Measurements from ENCODE around the gene XRCC1. TPM values are rescaled to one million over a fixed set of nuclear protein-coding genes. Genes with fewer than 3 reads are reported as not detected.
A peak's percentile ranks its signal among the peaks of the same experiment; 100 is the strongest.
"Not testable (repeated sequence)": the region's sequence is repeated elsewhere in the genome, so short reads cannot be mapped to it uniquely, and the experiment has no call there.

XRCC1 gene
- total and polyA plus RNA-seq, 9 of the 15 experiments (the other 6 are each of a cell fraction or from before 2014, with no cell fraction given), result 1.5 to 36.9 (median 24.9) TPM

DNA sequence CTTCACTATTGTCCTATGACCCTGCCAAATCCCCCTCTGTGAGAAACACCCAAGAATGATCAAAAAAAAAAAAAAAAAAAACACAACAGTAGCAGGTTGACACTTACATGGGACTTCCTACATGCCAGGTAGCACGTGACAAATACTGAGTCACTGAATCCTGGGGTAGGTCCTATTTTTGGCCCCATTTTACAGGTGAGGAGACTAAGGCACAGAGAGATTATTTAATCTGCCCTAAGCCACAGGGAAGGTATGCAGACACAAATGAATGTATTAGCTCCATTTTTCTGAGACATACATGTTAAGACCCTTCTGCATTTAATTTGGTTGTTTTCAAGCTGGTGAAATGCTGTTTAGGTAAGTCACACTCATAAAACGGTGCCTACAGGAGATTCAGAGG lies 26.6 kb downstream of the XRCC1 start:
- Histone ChIP-seq H4K20me1 (replicated peaks; ENCODE audit: control insufficient read depth, insufficient read depth, low read length) (no peaks in the 10 kb centered on the region), H3K4me3 (no peak overlapping the region), H3K9me1 (ENCODE audit: control insufficient read depth, insufficient read depth, low read length) (no peaks in the 10 kb centered on the region), H3K27me3 (ENCODE audit: control insufficient read depth in 2 of 2, insufficient read depth in 2 of 2, low read length in 2 of 2) (no peaks in the 10 kb centered on the region), H2AFZ (ENCODE audit: low read depth, low read length) (no peak overlapping the region), H3K4me1 (replicated peaks in 1 of 2; ENCODE audit: control insufficient read depth in 2 of 2, insufficient read depth in 2 of 2, low read length in 2 of 2) (peaks cover 0 to 5% of the 10 kb centered on the region in 2 experiments; a peak in 2 of 5 replicates), H3K27ac (ENCODE audit: extremely low read depth, low read depth, low read length) (no peak overlapping the region), H3K9ac (ENCODE audit: insufficient read depth in 1 of 2, low read depth in 2 of 2, low read length in 2 of 2) (no peak overlapping the region), H3K36me3 (ENCODE audit: control insufficient read depth, insufficient read depth, low read length) (peaks cover 51% of the 10 kb centered on the region; the same call in 2 of the 3 replicates), H3K4me2 (ENCODE audit: insufficient read depth, low read length) (no peak overlapping the region), H3K79me2 (ENCODE audit: control insufficient read depth, insufficient read depth, low read length) (no peaks in the 10 kb centered on the region), H3K9me3 (replicated peaks; ENCODE audit: control insufficient read depth, insufficient read depth, low read depth, low read length) (no peaks in the 10 kb centered on the region)
- peak; percentile 49 for FAIRE-seq
- ChIA-PET CTCF (ENCODE audit: low intra/inter-chr PET ratio) (no interaction called here), POLR2A (no interaction called here)
- intact Hi-C loops (cut with micrococcal nuclease) (no loop called here), in situ Hi-C loops (cut with MboI) (no loop called here)
- TF ChIP-seq CCNT2 (IDR thresholded peaks at IDR 0.05; ENCODE audit: borderline replicate concordance, extremely low read depth, insufficient read length, low read depth, low read length) (no peak), NFXL1 (CRISPR knock-in tag; IDR thresholded peaks at IDR 0.05) (no peak), ZNF696 (CRISPR knock-in tag; conservative IDR thresholded peaks at IDR 0.05) (no peak), SMARCA5 (IDR thresholded peaks at IDR 0.05) (peak; percentile 59; the same call in 1 of the 2 replicates), BCOR (IDR thresholded peaks at IDR 0.05) (peak; percentile 83), ASH1L (IDR thresholded peaks at IDR 0.05; ENCODE audit: borderline replicate concordance, low read depth, partially characterized antibody) (no peak), CBFA2T3 (IDR thresholded peaks at IDR 0.05) (0 out of 2 replicates have a peak, but pooled peaks have one; percentile 2), RBM25 (IDR thresholded peaks at IDR 0.05; ENCODE audit: low read depth, low read length, severe bottlenecking) (peak; percentile 89), ADNP (tag; IDR thresholded peaks at IDR 0.05) (peak; percentile 69), USF1 (CRISPR knock-in tag; IDR thresholded peaks at IDR 0.05) (peak; percentile 41; the same call in 1 of the 2 replicates), BHLHE40 (IDR thresholded peaks at IDR 0.05; ENCODE audit: low read length) (0 out of 2 replicates have a peak, but pooled peaks have one; percentile 19), CBX3 (IDR thresholded peaks at IDR 0.05; ENCODE audit: borderline replicate concordance in 1 of 2, low read length in 2 of 2) (0 out of 3 replicates have a peak, but pooled peaks of 1 of the 2 experiments have one; percentile 27), FUS (optimal IDR thresholded peaks at IDR 0.05; ENCODE audit: low read depth, low read length) (no peak), KDM1A (IDR thresholded peaks at IDR 0.05) (peak; percentile 37 to 69; a peak in 3 of 4 replicates), FOXJ2 (tag; IDR thresholded peaks at IDR 0.05) (no peak)
- TF ChIP-seq, protein P1, sequence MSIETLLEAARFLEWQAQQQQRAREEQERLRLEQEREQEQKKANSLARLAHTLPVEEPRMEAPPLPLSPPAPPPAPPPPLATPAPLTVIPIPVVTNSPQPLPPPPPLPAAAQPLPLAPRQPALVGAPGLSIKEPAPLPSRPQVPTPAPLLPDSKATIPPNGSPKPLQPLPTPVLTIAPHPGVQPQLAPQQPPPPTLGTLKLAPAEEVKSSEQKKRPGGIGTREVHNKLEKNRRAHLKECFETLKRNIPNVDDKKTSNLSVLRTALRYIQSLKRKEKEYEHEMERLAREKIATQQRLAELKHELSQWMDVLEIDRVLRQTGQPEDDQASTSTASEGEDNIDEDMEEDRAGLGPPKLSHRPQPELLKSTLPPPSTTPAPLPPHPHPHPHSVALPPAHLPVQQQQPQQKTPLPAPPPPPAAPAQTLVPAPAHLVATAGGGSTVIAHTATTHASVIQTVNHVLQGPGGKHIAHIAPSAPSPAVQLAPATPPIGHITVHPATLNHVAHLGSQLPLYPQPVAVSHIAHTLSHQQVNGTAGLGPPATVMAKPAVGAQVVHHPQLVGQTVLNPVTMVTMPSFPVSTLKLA (conservative IDR thresholded peaks at IDR 0.05), result 0 out of 4 replicates have a peak, but pooled peaks of 1 of the 2 experiments have one; percentile 21
- 28% methylated on average over 2 of the region's 2 CpGs for WGBS (ENCODE audit: insufficient coverage, low coverage, missing lambda C conversion rate)
- no TSS peak for BruUV-seq (replicated peaks)
- no peak for ATAC-seq
- DNase-seq (ENCODE audit: extremely low read depth in 1 of 4, low spot score in 3 of 4), result peak in 2 of 4 experiments; percentile 43 to 45

GRCh38 chr19:43547926-43548325 lies 27.4 kb downstream of the XRCC1 start:
- FAIRE-seq; H3K79me2 ChIP-seq (ENCODE audit: control insufficient read depth, insufficient read depth, low read length); H3K9me3 ChIP-seq (replicated peaks; ENCODE audit: control insufficient read depth, insufficient read depth, low read depth, low read length); H3K9me1 ChIP-seq (ENCODE audit: control insufficient read depth, insufficient read depth, low read length); ATAC-seq; H3K4me3 ChIP-seq; CTCF ChIA-PET (ENCODE audit: low intra/inter-chr PET ratio); intact Hi-C loops (cut with micrococcal nuclease); BruUV-seq (replicated peaks); H3K27me3 ChIP-seq (ENCODE audit: control insufficient read depth in 2 of 2, insufficient read depth in 2 of 2, low read length in 2 of 2); H3K4me2 ChIP-seq (ENCODE audit: insufficient read depth, low read length); in situ Hi-C loops (cut with MboI); H3K9ac ChIP-seq (ENCODE audit: insufficient read depth in 1 of 2, low read depth in 2 of 2, low read length in 2 of 2); DNase-seq (ENCODE audit: extremely low read depth in 1 of 4, low spot score in 3 of 4); H4K20me1 ChIP-seq (replicated peaks; ENCODE audit: control insufficient read depth, insufficient read depth, low read length); POLR2A ChIA-PET; H3K27ac ChIP-seq (ENCODE audit: extremely low read depth, low read depth, low read length); H2AFZ ChIP-seq (ENCODE audit: low read depth, low read length); H3K4me1 ChIP-seq (replicated peaks in 1 of 2; ENCODE audit: control insufficient read depth in 2 of 2, insufficient read depth in 2 of 2, low read length in 2 of 2): not testable (repeated sequence)
- H3K36me3 ChIP-seq (ENCODE audit: control insufficient read depth, insufficient read depth, low read length), result peaks cover 55% of the 10 kb centered on the region; the same call in 2 of the 3 replicates
- WGBS (ENCODE audit: insufficient coverage, low coverage, missing lambda C conversion rate), result 72% methylated on average over 2 of the region's 24 CpGs
